Measurements from ENCODE around the gene ADGRG3. TPM values are rescaled to one million over a fixed set of nuclear protein-coding genes. Genes with fewer than 3 reads are reported as not detected.

Gene ADGRG3
- total RNA-seq, 1 experiment from 2014 or later, result 0.46 TPM

GRCh38 chr16:57724531-57724930 lies 56.4 kb downstream of the ADGRG3 start:
- H3K27me3 ChIP-seq (ENCODE audit: insufficient read depth, low read length), result no peaks in the 10 kb centered on the region
- no peak overlapping the region for H3K56ac ChIP-seq (ENCODE audit: insufficient read length, low read depth, low read length)
- no CpG with 5 or more reads among the region's 15 CpGs for WGBS (ENCODE audit: extremely low coverage, insufficient read length, low lambda C conversion rate)
- H2BK120ac ChIP-seq (ENCODE audit: low read depth, low read length, poor library complexity, severe bottlenecking), result no peak overlapping the region
- no peak overlapping the region for H3K23ac ChIP-seq (ENCODE audit: insufficient read length, low read depth, low read length)
- no peak overlapping the region for H2BK20ac ChIP-seq (ENCODE audit: low read depth, low read length, poor library complexity, severe bottlenecking)
- Mint-ChIP-seq H3K4me3 (no peak overlapping the region), H3K27me3 (ENCODE audit: low read depth) (no peaks in the 10 kb centered on the region; the same call in 1 of the 2 replicates), H3K36me3 (ENCODE audit: insufficient read depth in 1 of 3, low read depth in 3 of 3) (no peaks in the 10 kb centered on the region), H3K9me3 (peaks cover 0 to 3% of the 10 kb centered on the region in 2 experiments; a peak in 3 of 5 replicates), H3K4me1 (0 out of 4 replicates have a peak, but pooled peaks cover 0 to 3% of the 10 kb centered on the region in 2 experiments), H3K27ac (no peak overlapping the region)
- H3K4me2 ChIP-seq (ENCODE audit: insufficient read depth, insufficient read length, low read length), result no peak overlapping the region
- no peak overlapping the region for H3K4ac ChIP-seq (ENCODE audit: low read depth, low read length)
- H3T11ph ChIP-seq (ENCODE audit: low read length), result no peak overlapping the region
- no peak overlapping the region for H3K9ac ChIP-seq (ENCODE audit: extremely low read depth, insufficient read length, low read length)
- no peaks in the 10 kb centered on the region for H4K20me1 ChIP-seq (ENCODE audit: control insufficient read depth, insufficient read depth, insufficient read length)
- H4K91ac ChIP-seq (ENCODE audit: insufficient read length, low read depth, low read length), result no peak overlapping the region
- H3K27ac ChIP-seq (ENCODE audit: insufficient read length, low read depth, low read length), result no peak overlapping the region
- no peak overlapping the region for H4K8ac ChIP-seq (replicated peaks; ENCODE audit: insufficient read length, low read depth, low read length)
- no peak overlapping the region for H2BK12ac ChIP-seq (ENCODE audit: insufficient read length, low read depth, low read length)
- H2AK5ac ChIP-seq (ENCODE audit: insufficient read length, low read length), result no peak overlapping the region
- H2AFZ ChIP-seq (ENCODE audit: low read length), result no peak overlapping the region
- TF ChIP-seq CTCF (conservative IDR thresholded peaks at IDR 0.05), result no peak
- no peak overlapping the region for H2BK5ac ChIP-seq (ENCODE audit: insufficient read length, low read length)
- H3K79me1 ChIP-seq (ENCODE audit: insufficient read depth, low read depth, low read length, poor library complexity, severe bottlenecking), result no peaks in the 10 kb centered on the region
- no peak overlapping the region for H3K14ac ChIP-seq (ENCODE audit: insufficient read depth, low read length)
- H3K9me3 ChIP-seq (ENCODE audit: control insufficient read depth, low read depth, low read length), result no peaks in the 10 kb centered on the region
- no peak overlapping the region for H2BK15ac ChIP-seq (ENCODE audit: low read depth, low read length)
- no peaks in the 10 kb centered on the region for H3K23me2 ChIP-seq (ENCODE audit: insufficient read length, low read depth, low read length, poor library complexity, severe bottlenecking)
- no peak overlapping the region for H3K18ac ChIP-seq (ENCODE audit: insufficient read length, low read depth, low read length)
- no peaks in the 10 kb centered on the region for H3K79me2 ChIP-seq (ENCODE audit: insufficient read depth, low read length)
- H3K4me1 ChIP-seq (ENCODE audit: insufficient read depth, low read length), result no peaks in the 10 kb centered on the region
- DNase-seq, result no peak
- no peak overlapping the region for H4K5ac ChIP-seq (ENCODE audit: insufficient read length, low read depth, low read length)
